Measurements from ENCODE around the gene MGA.

The MGA gene

GRCh38 chr15:41647262-41647661 lies 12.9 kb upstream of the MGA start:
- TF ChIP-seq SPI1 (IDR thresholded peaks at IDR 0.05; ENCODE audit: borderline replicate concordance, low read depth) = peak; percentile 86
- no peak for TF ChIP-seq GABPA (IDR thresholded peaks at IDR 0.05; ENCODE audit: low read depth)
- no peak overlapping the region for H3K27ac ChIP-seq (replicated peaks)
- peak in 1 of 2 experiments; percentile 17 for DNase-seq (ENCODE audit: low read depth in 1 of 2, low spot score in 1 of 2)

GRCh38 chr15:41648097-41648496 lies 12.1 kb upstream of the MGA start:
- H3K4me3 ChIP-seq (replicated peaks; ENCODE audit: insufficient read depth, low read length) = no peak overlapping the region
- TF ChIP-seq REST (IDR thresholded peaks at IDR 0.05; ENCODE audit: insufficient replicate concordance, low read depth) (no peak), CTCF (IDR thresholded peaks at IDR 0.05; ENCODE audit: insufficient read depth, low read length) (no peak)
- no peak for DNase-seq (ENCODE audit: low read depth in 1 of 2, low spot score in 1 of 2)
- no peak overlapping the region for H3K27ac ChIP-seq (replicated peaks)
- no peaks in the 10 kb centered on the region for H3K27me3 ChIP-seq (ENCODE audit: insufficient read depth, poor library complexity, severe bottlenecking)

More at GRCh38 chr15:41647262-41647661, 12.9 kb upstream of the MGA start:
- Histone ChIP-seq H3K27me3 (ENCODE audit: insufficient read depth, poor library complexity, severe bottlenecking) (no peaks in the 10 kb centered on the region), H3K4me3 (replicated peaks; ENCODE audit: insufficient read depth, low read length) (no peak overlapping the region)

GRCh38 chr15:41648770-41649169 lies 11.4 kb upstream of the MGA start:
- H3K4me3 ChIP-seq (replicated peaks; ENCODE audit: insufficient read depth, low read length) = no peak overlapping the region
- no peaks in the 10 kb centered on the region for H3K27me3 ChIP-seq (ENCODE audit: insufficient read depth, poor library complexity, severe bottlenecking)
- no peak for DNase-seq (ENCODE audit: low read depth in 1 of 2, low spot score in 1 of 2)
- TF ChIP-seq POLR2AphosphoS5 (IDR thresholded peaks at IDR 0.05; ENCODE audit: low read depth) (no peak), GABPA (IDR thresholded peaks at IDR 0.05; ENCODE audit: low read depth) (no peak), CTCF (IDR thresholded peaks at IDR 0.05; ENCODE audit: insufficient read depth, low read length) (no peak), SPI1 (IDR thresholded peaks at IDR 0.05; ENCODE audit: borderline replicate concordance, low read depth) (no peak), REST (IDR thresholded peaks at IDR 0.05; ENCODE audit: insufficient replicate concordance, low read depth) (no peak)
- no peak overlapping the region for H3K27ac ChIP-seq (replicated peaks)

GRCh38 chr15:41650806-41651205 lies 9.4 kb upstream of the MGA start:
- TF ChIP-seq GABPA (IDR thresholded peaks at IDR 0.05; ENCODE audit: low read depth) = no peak
- no peak for TF ChIP-seq POLR2AphosphoS5 (IDR thresholded peaks at IDR 0.05; ENCODE audit: low read depth)
- no peak for TF ChIP-seq SPI1 (IDR thresholded peaks at IDR 0.05; ENCODE audit: borderline replicate concordance, low read depth)
- no peak for TF ChIP-seq REST (IDR thresholded peaks at IDR 0.05; ENCODE audit: insufficient replicate concordance, low read depth)
- TF ChIP-seq CTCF (IDR thresholded peaks at IDR 0.05; ENCODE audit: insufficient read depth, low read length) = no peak
- Histone ChIP-seq H3K4me3 (replicated peaks; ENCODE audit: insufficient read depth, low read length) (no peak overlapping the region), H3K27ac (replicated peaks) (no peak overlapping the region), H3K27me3 (ENCODE audit: insufficient read depth, poor library complexity, severe bottlenecking) (no peaks in the 10 kb centered on the region)
- DNase-seq (ENCODE audit: low read depth in 1 of 2, low spot score in 1 of 2) = no peak

All from HL-60 (cell line).